IMR-90 (cell line): ENCODE data around the gene QKI. TPM values are rescaled to one million over a fixed set of nuclear protein-coding genes. Genes with fewer than 3 reads are reported as not detected.
A peak's percentile ranks its signal among the peaks of the same experiment; 100 is the strongest.

Experiments
- ATAC-seq: fragments of 200-7000 bp; cut with Tn5 transposase; 2 replicates; pipeline ENCODE4 v1.9.1; 2020; ENCODE audit warnings: low read depth, mild to moderate bottlenecking, moderate library complexity
- BruUV-seq: library from RNA; stranded (reverse); fragments of 400-500 nt; replicated peaks from 2 replicates; lab custom pipeline; 2021; lab: Mats Ljungman, UMichigan
- CTCF ChIA-PET: fragments of 300-600 bp; formaldehyde crosslinking; extraction: SDS; loops from one replicate; lab custom pipeline; 2021; ENCODE audit warnings: antibody characterized with exemption; lab: Yijun Ruan, JAX
- POLR2A ChIA-PET: fragments of 300-600 bp; sonication (Branson Sonifier 250); formaldehyde crosslinking; loops from one replicate; lab custom pipeline; 2022; ENCODE audit warnings: antibody characterized with exemption; ENCODE audit not compliant: unreplicated experiment; lab: Charles Lee
- DNase-seq: peaks from one replicate; pipeline ENCODE4 v3.0.0; 2013
- H2AFZ ChIP-seq: replicated peaks from 2 replicates; pipeline ENCODE3; 2013; ENCODE audit warnings: low read length, mild to moderate bottlenecking; ENCODE audit not compliant: poor library complexity
- H2AK5ac ChIP-seq: 2 replicates; pipeline ENCODE4 v1.6.1; 2013; ENCODE audit warnings: low read depth, low read length, inconsistent platforms
- H2AK9ac ChIP-seq: replicated peaks from 2 replicates; pipeline ENCODE3; 2013; ENCODE audit warnings: mild to moderate bottlenecking, low read depth, low read length, moderate library complexity; ENCODE audit not compliant: poor library complexity
- H2BK120ac ChIP-seq: 2 replicates; pipeline ENCODE4 v1.6.1; 2013; ENCODE audit warnings: low read depth, low read length, inconsistent platforms
- H2BK15ac ChIP-seq: 3 replicates; pipeline ENCODE4 v1.6.1; 2013; ENCODE audit warnings: low read depth, low read length, inconsistent platforms
- H2BK20ac ChIP-seq: 2 replicates; pipeline ENCODE4 v1.6.1; 2013; ENCODE audit warnings: low read depth, mild to moderate bottlenecking, inconsistent platforms, low read length, moderate library complexity
- H2BK5ac ChIP-seq: 2 replicates; pipeline ENCODE4 v1.6.1; 2013; ENCODE audit warnings: mild to moderate bottlenecking, low read depth, low read length, inconsistent platforms; ENCODE audit not compliant: poor library complexity, severe bottlenecking
- H3K14ac ChIP-seq: replicated peaks from 2 replicates; pipeline ENCODE4 v1.6.1; 2013; ENCODE audit warnings: low read depth, low read length, inconsistent platforms
- H3K18ac ChIP-seq: 2 replicates; pipeline ENCODE4 v1.6.1; 2013; ENCODE audit warnings: low read depth, low read length, control low read depth
- H3K23ac ChIP-seq: 2 replicates; pipeline ENCODE4 v1.6.1; 2013; ENCODE audit warnings: low read depth, low read length, inconsistent platforms
- H3K27ac ChIP-seq: 2 replicates; pipeline ENCODE4 v1.5.1; 2013; ENCODE audit warnings: mild to moderate bottlenecking, control low read depth, low read length; ENCODE audit not compliant: insufficient read depth
- H3K27me3 ChIP-seq: 2 replicates; pipeline ENCODE4 v1.6.1; 2013; ENCODE audit warnings: low read length; ENCODE audit not compliant: control insufficient read depth, insufficient read depth
- H3K36me3 ChIP-seq: 2 replicates; pipeline ENCODE4 v1.6.1; 2013; ENCODE audit warnings: low read length, mixed read lengths; ENCODE audit not compliant: control insufficient read depth, insufficient read depth
- H3K4ac ChIP-seq: 2 replicates; pipeline ENCODE4 v1.6.1; 2013; ENCODE audit warnings: low read depth, low read length, inconsistent platforms
- H3K4me1 ChIP-seq: 2 replicates; pipeline ENCODE4 v1.6.1; 2013; ENCODE audit warnings: low read length, mixed read lengths; ENCODE audit not compliant: control insufficient read depth, insufficient read depth
- H3K4me2 ChIP-seq: 2 replicates; pipeline ENCODE4 v1.6.1; 2013; ENCODE audit warnings: low read depth, mild to moderate bottlenecking, control low read depth, low read length, moderate library complexity
- H3K4me3 ChIP-seq: 2 replicates; pipeline ENCODE4 v1.5.1; 2013; ENCODE audit warnings: low read depth, mild to moderate bottlenecking, control low read depth, low read length, moderate library complexity; ENCODE audit not compliant: insufficient read depth
- H3K56ac ChIP-seq: 2 replicates; pipeline ENCODE4 v1.6.1; 2013; ENCODE audit warnings: low read length, inconsistent platforms; ENCODE audit not compliant: insufficient read depth; ENCODE audit errors: extremely low read depth
- H3K79me1 ChIP-seq, 2 experiments: 2 replicates each; pipeline ENCODE4 v1.6.1; 2013; ENCODE audit warnings: low read length in 2 of 2, inconsistent platforms in 1 of 2, low read depth in 1 of 2
- H3K9ac ChIP-seq: 2 replicates; pipeline ENCODE4 v1.6.1; 2013; ENCODE audit warnings: low read depth, low read length, control low read depth
- H3K9me1 ChIP-seq: 2 replicates; pipeline ENCODE4 v1.6.1; 2013; ENCODE audit warnings: low read length, inconsistent platforms; ENCODE audit not compliant: insufficient read depth
- H3K9me3 ChIP-seq: 2 replicates; pipeline ENCODE4 v1.6.1; 2013; ENCODE audit warnings: low read length; ENCODE audit not compliant: control insufficient read depth, insufficient read depth
- H4K20me1 ChIP-seq: 2 replicates; pipeline ENCODE4 v1.6.1; 2013; ENCODE audit warnings: low read length, inconsistent platforms; ENCODE audit not compliant: insufficient read depth
- H4K5ac ChIP-seq: 2 replicates; pipeline ENCODE4 v1.6.1; 2013; ENCODE audit warnings: mild to moderate bottlenecking, low read depth, low read length, control low read depth
- H4K8ac ChIP-seq, 2 experiments: 2 replicates each; pipeline ENCODE4 v1.6.1; 2013; ENCODE audit warnings: low read depth in 2 of 2, low read length in 2 of 2, control low read depth in 1 of 2, inconsistent platforms in 1 of 2
- H4K91ac ChIP-seq: 2 replicates; pipeline ENCODE4 v1.6.1; 2013; ENCODE audit warnings: low read depth, low read length, inconsistent platforms; ENCODE audit not compliant: insufficient read depth
- BHLHE40 ChIP-seq: fragments of 150-350 bp; IDR thresholded peaks from 2 replicates; pipeline ENCODE4 v1.6.1; 2016; ENCODE audit warnings: mild to moderate bottlenecking, low read depth, low read length
- CEBPB ChIP-seq: IDR thresholded peaks from 2 replicates; pipeline ENCODE4 v1.6.1; 2012; ENCODE audit warnings: low read depth, low read length, improper control_type of control experiment
- CHD1 ChIP-seq: IDR thresholded peaks from 2 replicates; pipeline ENCODE4 v1.6.1; 2012; ENCODE audit warnings: low read depth, low read length, improper control_type of control experiment
- CTCF ChIP-seq: conservative IDR thresholded peaks from 2 replicates; pipeline ENCODE4 v1.5.1; 2012; ENCODE audit warnings: mild to moderate bottlenecking, low read depth, low read length, improper control_type of control experiment
- MAFK ChIP-seq: IDR thresholded peaks from 2 replicates; pipeline ENCODE4 v1.6.1; 2012; ENCODE audit warnings: low read depth, low read length, improper control_type of control experiment
- MAZ ChIP-seq: IDR thresholded peaks from 2 replicates; pipeline ENCODE4 v1.6.1; 2012; ENCODE audit warnings: low read depth, mild to moderate bottlenecking, low read length, improper control_type of control experiment, moderate library complexity, borderline replicate concordance
- MXI1 ChIP-seq: IDR thresholded peaks from 2 replicates; pipeline ENCODE4 v1.6.1; 2012; ENCODE audit warnings: low read depth, mild to moderate bottlenecking, low read length, moderate library complexity, borderline replicate concordance
- NFE2L2 ChIP-seq: fragments of 150-350 bp; IDR thresholded peaks from 2 replicates; pipeline ENCODE4 v1.6.1; 2016; ENCODE audit warnings: low read depth, mild to moderate bottlenecking, low read length
- POLR2A ChIP-seq: IDR thresholded peaks from 2 replicates; pipeline ENCODE4 v1.6.1; 2012; ENCODE audit warnings: mild to moderate bottlenecking, low read depth, low read length
- RAD21 ChIP-seq: IDR thresholded peaks from 2 replicates; pipeline ENCODE4 v1.6.1; 2012; ENCODE audit warnings: low read length, improper control_type of control experiment
- RCOR1 ChIP-seq: IDR thresholded peaks from 2 replicates; pipeline ENCODE4 v1.6.1; 2012; ENCODE audit warnings: mild to moderate bottlenecking, low read length, improper control_type of control experiment; ENCODE audit not compliant: insufficient replicate concordance
- RFX5 ChIP-seq: IDR thresholded peaks from 2 replicates; pipeline ENCODE4 v1.8.0; 2012; ENCODE audit warnings: low read depth, mild to moderate bottlenecking, low read length, moderate library complexity
- SMC3 ChIP-seq: fragments of 150-350 bp; IDR thresholded peaks from 2 replicates; pipeline ENCODE4 v1.6.1; 2016; ENCODE audit warnings: low read depth, mild to moderate bottlenecking, antibody characterized with exemption, low read length, moderate library complexity
- USF2 ChIP-seq: fragments of 150-350 bp; IDR thresholded peaks from 2 replicates; pipeline ENCODE4 v1.6.1; 2017; ENCODE audit warnings: mild to moderate bottlenecking, antibody characterized with exemption, low read length, low read depth
- WGBS, 2 experiments: methylation state at CpG; one replicate each; pipeline versions ENCODE4 v1.1.5 to v1.1.7; 2013; ENCODE audit warnings: missing lambda C conversion rate in 2 of 2; ENCODE audit not compliant: insufficient read length in 1 of 2; ENCODE audit errors: extremely low coverage in 2 of 2; 5-methylcytosine and 5-hydroxymethylcytosine counted together
- dilution Hi-C: fragments of 300-500 bp; cut with HindIII; formaldehyde crosslinking; loops from one replicate; pipeline ENCODE4 v1.14.3; 2018; ENCODE audit warnings: low sequenced_read_pairs; ENCODE audit not compliant: unreplicated experiment
- in situ Hi-C: fragments of 300-500 bp; cut with MboI; formaldehyde crosslinking; loops from 3 replicates; pipeline ENCODE4 v1.14.3; 2019; ENCODE audit warnings: low sequenced_read_pairs, inconsistent platforms, mixed read lengths
- intact Hi-C: fragments of 100-400 bp; cut with micrococcal nuclease; formaldehyde crosslinking; loops from 2 replicates; pipeline ENCODE4 v1.10.0; 2022
- polyA plus RNA-seq, 3 experiments: library from polyadenylated mRNA; depleted of rRNA; stranded (reverse); fragments of >200 nt; gene quantifications; 2 replicates each; pipeline ENCODE4 v1.2.3, GENCODE V29; 2012; ENCODE audit warnings: low replicate concordance in 1 of 3
- total RNA-seq: library from RNA; depleted of rRNA; stranded (reverse); fragments of >200 nt; gene quantifications from 2 replicates; pipeline ENCODE4 v1.2.3, GENCODE V29; 2012

Gene QKI
- total and polyA plus RNA-seq, 2 of the 4 experiments (the other 2 are of a cell fraction) = 112 to 232 TPM

- no peak for TF ChIP-seq MAFK
Measured at GRCh38 chr6:163585932-163586437, 171.5 kb downstream of the QKI start (continued).

GRCh38 chr6:163586888-163587287 lies 172.4 kb downstream of the QKI start:
- H3K4me1 ChIP-seq = peaks cover 7% of the 10 kb centered on the region

More at GRCh38 chr6:163586888-163587287, 172.4 kb downstream of the QKI start:
- no peaks in the 10 kb centered on the region for H3K27me3 ChIP-seq
- peak overlapping the region; percentile 60; the same call in 1 of the 2 replicates for H2AK5ac ChIP-seq
- no peak overlapping the region for H4K91ac ChIP-seq
- no peak overlapping the region for H2BK5ac ChIP-seq
- intact Hi-C loops = loop anchor here (5.0 to 10.0 kb wide), 2 partner anchors 278 to 370 kb away; no protein-coding TSS in a partner anchor
- peak overlapping the region; percentile 40; the same call in 1 of the 2 replicates for H2BK120ac ChIP-seq
- no peak overlapping the region for H3K23ac ChIP-seq
- peak overlapping the region; percentile 75 for H3K4ac ChIP-seq
- no peak overlapping the region for H3K18ac ChIP-seq
- H3K56ac ChIP-seq = no peak overlapping the region
- in situ Hi-C loops = loop anchor here (25.0 kb wide), 1 partner anchor 375 kb away; no protein-coding TSS in a partner anchor
- no peak overlapping the region for H2AK9ac ChIP-seq
- DNase-seq = no peak
- TF ChIP-seq POLR2A (no peak), MXI1 (no peak), USF2 (no peak), NFE2L2 (no peak), RFX5 (no peak), CTCF (no peak), CEBPB (no peak), RAD21 (no peak), BHLHE40 (no peak), RCOR1 (no peak), MAFK (no peak), CHD1 (no peak), MAZ (no peak), SMC3 (no peak)
- H2AFZ ChIP-seq = no peak overlapping the region
- ChIA-PET POLR2A (no interaction called here), CTCF (no interaction called here)
- H2BK15ac ChIP-seq = no peak overlapping the region; the same call in 2 of the 3 replicates
- WGBS, 2 experiments = no CpG with 5 or more reads among the region's 6 CpGs
- H2BK20ac ChIP-seq = peak overlapping the region; percentile 67
- H3K9me3 ChIP-seq = no peaks in the 10 kb centered on the region; the same call in 1 of the 2 replicates
- no TSS peak for BruUV-seq
- H4K8ac ChIP-seq = no peak overlapping the region
- H3K36me3 ChIP-seq = no peaks in the 10 kb centered on the region
- no peaks in the 10 kb centered on the region for H3K79me1 ChIP-seq
- no peaks in the 10 kb centered on the region; the same call in 1 of the 2 replicates for H4K20me1 ChIP-seq
- no peak overlapping the region for H4K5ac ChIP-seq
- H3K14ac ChIP-seq = no peak overlapping the region
- H3K4me3 ChIP-seq = no peak overlapping the region
- no peak for ATAC-seq
- dilution Hi-C loops = no loop called here
- peaks cover 4% of the 10 kb centered on the region; the same call in 1 of the 2 replicates for H3K9me1 ChIP-seq
- H3K27ac ChIP-seq = no peak overlapping the region
- H3K4me2 ChIP-seq = no peak overlapping the region
- no peak overlapping the region for H3K9ac ChIP-seq
